Lower lobe of right lung (tissue), 2 donors: ENCODE measurements around the gene MMP10. TPM values are rescaled to one million over a fixed set of nuclear protein-coding genes. Genes with fewer than 3 reads are reported as not detected.
"Not testable (repeated sequence)": the region's sequence is repeated elsewhere in the genome, so short reads cannot be mapped to it uniquely, and the experiment has no call there.

Experiments used
- ATAC-seq, 2 donors: fragments of 200-7000 bp; cut with Tn5 transposase; one replicate each; pipeline ENCODE4 v1.9.1; 2020 to 2022; ENCODE audit warnings: mild to moderate bottlenecking in 2 of 2, moderate library complexity in 2 of 2
- DNase-seq: peaks from one replicate; pipeline ENCODE4 v3.0.0-alpha.2; 2020
- H3K27ac ChIP-seq: fragments of 200-600 bp; one replicate; pipeline ENCODE4 v1.8.0; 2022
- H3K27me3 ChIP-seq: fragments of 200-600 bp; one replicate; pipeline ENCODE4 v1.8.0; 2022; ENCODE audit warnings: low read depth
- H3K36me3 ChIP-seq: fragments of 200-600 bp; one replicate; pipeline ENCODE4 v1.8.0; 2022; ENCODE audit warnings: mild to moderate bottlenecking
- H3K4me1 ChIP-seq: fragments of 200-600 bp; one replicate; pipeline ENCODE4 v1.8.0; 2022
- H3K4me3 ChIP-seq: fragments of 200-600 bp; one replicate; pipeline ENCODE4 v1.8.0; 2022; ENCODE audit warnings: mild to moderate bottlenecking
- H3K9me3 ChIP-seq: fragments of 200-600 bp; one replicate; pipeline ENCODE4 v1.8.0; 2022
- CTCF ChIP-seq: fragments of 200-600 bp; IDR thresholded peaks from one replicate; pipeline ENCODE4 v1.8.0; 2022; ENCODE audit warnings: antibody characterized with exemption, mild to moderate bottlenecking
- intact Hi-C: fragments of 100-400 bp; cut with DNase I; formaldehyde crosslinking; loops from one replicate; pipeline ENCODE4 v1.11.0; 2022
- total RNA-seq: library from RNA; stranded (reverse); fragmentation: NEBNext Ultra II Directional; extraction: Animal tissue kit (Norgen Biotek cat#: 25700); gene quantifications from one replicate; pipeline ENCODE4 v1.2.1, GENCODE V29; 2021
- donor health status: DM: no; HTN: yes; CAD: no; lungs with severe emphysema.

MMP10 gene
- total RNA-seq, 1 donor from 2014 or later = not detected

DNA sequence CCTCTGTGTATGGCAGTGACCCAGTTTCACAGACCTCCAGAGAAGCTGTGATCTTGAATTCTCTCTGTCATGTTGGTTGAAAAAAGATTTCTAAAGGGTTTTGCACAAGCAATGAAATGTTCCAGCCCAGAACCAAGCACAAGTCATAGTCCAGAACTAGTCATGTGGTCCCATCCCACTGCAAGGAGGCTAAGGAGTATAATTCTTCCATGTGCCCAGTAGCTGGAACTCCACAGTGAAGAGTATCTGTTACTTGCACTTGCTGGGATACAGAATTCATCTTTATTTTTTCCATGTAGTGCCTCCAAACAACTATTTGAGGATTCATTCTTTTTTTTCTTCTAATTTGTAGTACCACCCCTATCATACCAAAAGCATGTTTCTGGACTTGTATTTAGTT is 45.8 kb downstream of the MMP10 start:
- DNase-seq (no peak), ATAC-seq (no peak)
- peaks cover 5% of the 10 kb centered on the region for H3K4me1 ChIP-seq
- H3K27ac ChIP-seq = no peak overlapping the region
- H3K36me3 ChIP-seq = no peaks in the 10 kb centered on the region
- no peak overlapping the region for H3K4me3 ChIP-seq
- TF ChIP-seq CTCF = no peak
- intact Hi-C loops = no loop called here
- no peaks in the 10 kb centered on the region for H3K9me3 ChIP-seq
- H3K27me3 ChIP-seq = no peaks in the 10 kb centered on the region

GRCh38 chr11:102733232-102733875 is 47.1 kb downstream of the MMP10 start:
- Histone ChIP-seq H3K27ac (no peak overlapping the region), H3K4me3 (no peak overlapping the region), H3K4me1 (peaks cover 5% of the 10 kb centered on the region), H3K9me3 (no peaks in the 10 kb centered on the region), H3K27me3 (no peaks in the 10 kb centered on the region), H3K36me3 (no peaks in the 10 kb centered on the region)
- DNase-seq = peak; percentile 68
- peak; percentile 80 to 88 for ATAC-seq
- TF ChIP-seq CTCF = peak; percentile 76
- intact Hi-C loops = no loop called here

DNA sequence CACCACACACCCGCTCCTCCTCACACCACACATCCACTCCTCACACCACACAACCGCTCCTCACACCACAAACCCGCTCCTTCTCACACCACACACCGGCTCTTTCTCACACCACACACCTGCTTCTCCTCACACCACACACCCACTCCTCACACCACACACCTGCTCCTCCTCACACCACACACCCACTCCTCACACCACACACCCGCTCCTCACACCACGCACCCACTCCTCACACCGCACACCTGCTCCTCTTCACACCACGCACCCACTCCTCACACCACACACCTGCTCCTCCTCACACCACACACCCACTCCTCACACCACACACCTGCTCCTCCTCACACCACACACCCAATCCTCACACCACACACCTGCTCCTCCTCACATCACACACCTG is 49.5 kb downstream of the MMP10 start:
- intact Hi-C loops, H3K36me3 ChIP-seq, H3K27ac ChIP-seq, H3K27me3 ChIP-seq, H3K4me1 ChIP-seq, H3K9me3 ChIP-seq, H3K4me3 ChIP-seq, DNase-seq: not testable (repeated sequence)
- peak in 1 of 2 donors; percentile 40 for ATAC-seq

- no peak overlapping the region for H3K27ac ChIP-seq
- peaks cover 5% of the 10 kb centered on the region for H3K4me1 ChIP-seq
- DNase-seq = no peak
- no peaks in the 10 kb centered on the region for H3K9me3 ChIP-seq
- H3K4me3 ChIP-seq = no peak overlapping the region
- no peaks in the 10 kb centered on the region for H3K36me3 ChIP-seq
- H3K27me3 ChIP-seq = no peaks in the 10 kb centered on the region
- no peak for ATAC-seq
- intact Hi-C loops = no loop called here
- no peak for TF ChIP-seq CTCF
Measured at GRCh38 chr11:102729849-102730815, 50.3 kb downstream of the MMP10 start.

GRCh38 chr11:102727890-102728289 is 52.5 kb downstream of the MMP10 start:
- Histone ChIP-seq H3K9me3 (no peaks in the 10 kb centered on the region), H3K27ac (no peak overlapping the region), H3K27me3 (no peaks in the 10 kb centered on the region), H3K4me3 (no peak overlapping the region), H3K36me3 (no peaks in the 10 kb centered on the region), H3K4me1 (peaks cover 5% of the 10 kb centered on the region)
- ATAC-seq = peak; percentile 67 to 68
- DNase-seq = no peak
- intact Hi-C loops = no loop called here
- no peak for TF ChIP-seq CTCF
